Endothelial cell of umbilical vein (primary cell): ENCODE measurements around the gene PNPO. TPM values are rescaled to one million over a fixed set of nuclear protein-coding genes. Genes with fewer than 3 reads are reported as not detected.

Experiments used
- BruUV-seq: library from RNA; stranded (reverse); fragments of 400-500 nt; replicated peaks from 2 replicates; lab custom pipeline; 2021; lab: Mats Ljungman, UMichigan
- CTCF ChIA-PET: fragments of 300-600, 350-600 bp; sonication (Branson Sonifier 250); formaldehyde crosslinking; loops from one replicate; lab custom pipeline; 2021; ENCODE audit warnings: antibody characterized with exemption, inconsistent platforms; lab: Charles Lee
- POLR2A ChIA-PET: fragments of 300-600, 350-600 bp; sonication (Branson Sonifier 250); formaldehyde crosslinking; loops from one replicate; lab custom pipeline; 2021; ENCODE audit warnings: antibody characterized with exemption, inconsistent platforms; lab: Charles Lee
- DNase-seq: peaks from one replicate; pipeline ENCODE4 v3.0.0-alpha.2; 2011; ENCODE audit warnings: low read depth, low spot score
- FAIRE-seq: peaks from 2 replicates; lab custom pipeline; 2011; peaks lifted over from hg19 to GRCh38; lab: Jason Lieb, UNC
- H2AFZ ChIP-seq: 2 replicates; pipeline ENCODE4 v1.6.0; 2012; ENCODE audit warnings: low read depth, low read length, control low read depth, inconsistent platforms
- H3K27ac ChIP-seq: 2 replicates; pipeline ENCODE4 v1.5.1; 2011; ENCODE audit warnings: low read depth, mild to moderate bottlenecking, control low read depth, low read length, moderate library complexity; ENCODE audit not compliant: insufficient read depth
- H3K27me3 ChIP-seq, 2 experiments: 2 replicates each; pipeline versions ENCODE4 v1.6.0 to v1.6.1; 2011; ENCODE audit warnings: low read length in 2 of 2, mixed read lengths in 1 of 2; ENCODE audit not compliant: control insufficient read depth in 2 of 2, insufficient read depth in 2 of 2
- H3K36me3 ChIP-seq, 2 experiments: 2 replicates in 1 of 2; 3 replicates in 1 of 2; pipeline ENCODE4 v1.5.1; 2011; ENCODE audit warnings: low read length in 2 of 2, mild to moderate bottlenecking in 1 of 2, moderate library complexity in 1 of 2; ENCODE audit not compliant: control insufficient read depth in 2 of 2, insufficient read depth in 2 of 2; ENCODE audit errors: extremely low read depth in 1 of 2
- H3K4me1 ChIP-seq: 3 replicates; pipeline ENCODE4 v1.5.1; 2011; ENCODE audit warnings: mild to moderate bottlenecking, low read length; ENCODE audit not compliant: control insufficient read depth, insufficient read depth; ENCODE audit errors: extremely low read depth
- H3K4me2 ChIP-seq: 2 replicates; pipeline ENCODE4 v1.6.1; 2011; ENCODE audit warnings: low read length, control low read depth, mixed read lengths; ENCODE audit not compliant: insufficient read depth
- H3K4me3 ChIP-seq, 3 experiments: fragments of 200-600 bp in 1 of 3; sonication (generic), shearing (Covaris generic) in 1 of 3; replicated peaks in 1 of 3; 2 replicates each; pipeline ENCODE4 v1.5.1; 2011 to 2016; ENCODE audit warnings: control low read depth in 3 of 3, low read length in 3 of 3, mild to moderate bottlenecking in 2 of 3, inconsistent platforms in 1 of 3, low read depth in 1 of 3, moderate library complexity in 1 of 3; ENCODE audit not compliant: insufficient read depth in 1 of 3
- H3K79me2 ChIP-seq: 2 replicates; pipeline ENCODE4 v1.6.0; 2012; ENCODE audit warnings: low read length, inconsistent platforms; ENCODE audit not compliant: control insufficient read depth, insufficient read depth
- H3K9ac ChIP-seq: replicated peaks from 2 replicates; pipeline ENCODE3; 2011; ENCODE audit warnings: low read length, control low read depth; ENCODE audit not compliant: insufficient read depth; ENCODE audit errors: extremely low read depth
- H3K9me1 ChIP-seq: replicated peaks from 3 replicates; pipeline ENCODE4 v1.6.0; 2011; ENCODE audit warnings: mild to moderate bottlenecking, low read length; ENCODE audit not compliant: control insufficient read depth, insufficient read depth; ENCODE audit errors: extremely low read depth
- H3K9me3 ChIP-seq: replicated peaks from 2 replicates; pipeline ENCODE4 v1.5.1; 2012; ENCODE audit warnings: low read length, inconsistent platforms; ENCODE audit not compliant: control insufficient read depth, insufficient read depth
- H4K20me1 ChIP-seq: replicated peaks from 2 replicates; pipeline ENCODE3; 2011; ENCODE audit warnings: mild to moderate bottlenecking, low read length; ENCODE audit not compliant: control insufficient read depth, insufficient read depth; ENCODE audit errors: extremely low read depth
- CTCF ChIP-seq, 2 donors: IDR thresholded peaks; 1 replicate in 1 of 2; 2 replicates in 1 of 2; pipeline ENCODE4 v1.5.1; 2011; ENCODE audit warnings: low read length in 2 of 2, mild to moderate bottlenecking in 2 of 2, moderate library complexity in 2 of 2, control low read depth in 1 of 2, inconsistent platforms in 1 of 2, low read depth in 1 of 2; ENCODE audit not compliant: insufficient read depth in 1 of 2; ENCODE audit errors: extremely low read depth in 1 of 2
- EZH2 ChIP-seq: IDR thresholded peaks from 2 replicates; pipeline ENCODE4 v1.6.1; 2012; ENCODE audit warnings: borderline replicate concordance, low read depth, mild to moderate bottlenecking, moderate library complexity, low read length, inconsistent platforms; ENCODE audit not compliant: severe bottlenecking
- FOS ChIP-seq: IDR thresholded peaks from 2 replicates; pipeline ENCODE4 v1.6.1; 2011; ENCODE audit warnings: mild to moderate bottlenecking, low read length, moderate library complexity, borderline replicate concordance; ENCODE audit not compliant: insufficient read depth
- GATA2 ChIP-seq: IDR thresholded peaks from 2 replicates; pipeline ENCODE4 v1.7.0; 2011; ENCODE audit warnings: low read depth, mild to moderate bottlenecking, moderate library complexity, mixed read lengths, low read length; ENCODE audit not compliant: insufficient read length, insufficient read depth
- JUN ChIP-seq: IDR thresholded peaks from 2 replicates; pipeline ENCODE4 v1.6.1; 2011; ENCODE audit warnings: borderline replicate concordance, low read depth; ENCODE audit not compliant: insufficient read length, insufficient read depth
- MAX ChIP-seq: IDR thresholded peaks from 2 replicates; pipeline ENCODE4 v1.6.1; 2011; ENCODE audit not compliant: insufficient read depth, insufficient read length
- MYC ChIP-seq: IDR thresholded peaks from one replicate; pipeline ENCODE4 v1.6.1; 2011; ENCODE audit warnings: mild to moderate bottlenecking, low read depth, low read length
- POLR2A ChIP-seq: IDR thresholded peaks from 2 replicates; pipeline ENCODE4 v1.6.1; 2012; ENCODE audit warnings: low read depth, mild to moderate bottlenecking, control low read depth, low read length
- POLR2AphosphoS5 ChIP-seq: IDR thresholded peaks from 2 replicates; pipeline ENCODE4 v1.6.1; 2012; ENCODE audit warnings: low read depth, mild to moderate bottlenecking, control low read depth, low read length, moderate library complexity; ENCODE audit not compliant: insufficient read depth
- dilution Hi-C: fragments of 300-500 bp; cut with MboI; formaldehyde crosslinking; loops from one replicate; pipeline ENCODE4 v1.15.0; 2019; ENCODE audit warnings: low sequenced_read_pairs; ENCODE audit not compliant: extremely low pct_ligation_motif_present
- intact Hi-C: fragments of 100-400 bp; cut with micrococcal nuclease; formaldehyde crosslinking; loops from one replicate; pipeline ENCODE4 v1.10.0; 2022
- polyA plus RNA-seq, 4 experiments: library from polyadenylated mRNA; depleted of rRNA in 3 of 4; stranded (reverse) in 3 of 4; unstranded in 1 of 4; fragments of >200 nt; gene quantifications; 2 replicates each; pipeline versions ENCODE4 v1.2.1 to v1.2.3, GENCODE V29; 2011 to 2012; ENCODE audit warnings: missing spikeins in 1 of 4
- total RNA-seq: library from RNA; stranded (reverse); gene quantifications from 2 replicates; pipeline ENCODE4 v1.2.3, GENCODE V29; 2021

Gene PNPO
- total and polyA plus RNA-seq, 2 donors (not counting 3 experiments of a cell fraction or from before 2014, with no cell fraction given): 19.7 to 22.0 TPM

- BruUV-seq: no TSS peak
- intact Hi-C loops: no loop called here
- no peaks in the 10 kb centered on the region for H3K9me3 ChIP-seq
- peaks cover 17% of the 10 kb centered on the region for H3K4me1 ChIP-seq
- no peaks in the 10 kb centered on the region for H3K27me3 ChIP-seq
- no peak overlapping the region for H3K4me2 ChIP-seq
- no peak overlapping the region for H3K9ac ChIP-seq
- TF ChIP-seq MAX: no peak
- no peak for TF ChIP-seq MYC
- TF ChIP-seq POLR2AphosphoS5: no peak
- TF ChIP-seq POLR2A: no peak
- no peak for TF ChIP-seq CTCF (IDR thresholded peaks at IDR 0.05; ENCODE audit: extremely low read depth in 1 of 2, insufficient read depth in 1 of 2, low read depth in 1 of 2, low read length in 2 of 2)
- no peak for TF ChIP-seq FOS
- no peak for TF ChIP-seq GATA2
- TF ChIP-seq JUN: no peak
- no peak for TF ChIP-seq EZH2
- H3K27ac ChIP-seq: no peak overlapping the region
- H3K4me3 ChIP-seq: no peak overlapping the region
- dilution Hi-C loops: no loop called here
- CTCF ChIA-PET: interaction anchor here (0.6 to 6.2 kb wide), 11 partner anchors 11 to 72 kb away, joined by 3 to 134 read pairs (median 7); partner anchors contain the start of genes CDK5RAP3 and PRR15L
- H2AFZ ChIP-seq: no peak overlapping the region
- FAIRE-seq (no peak), DNase-seq (no peak)
- H3K79me2 ChIP-seq: peaks cover 5% of the 10 kb centered on the region
- peaks cover 0 to 7% of the 10 kb centered on the region in 2 experiments for H3K36me3 ChIP-seq
- H3K9me1 ChIP-seq: no peaks in the 10 kb centered on the region
- POLR2A ChIA-PET: no interaction called here
- H4K20me1 ChIP-seq: no peaks in the 10 kb centered on the region
Observed at GRCh38 chr17:47945529-47946508, 4.4 kb downstream of the PNPO start.
